GM18517 (cell line): ENCODE results near the gene DAPK1.

Experiments
- ATAC-seq: cut with Tn5 transposase; IDR thresholded peaks from one replicate; pipeline ENCODE4 v1.9.1; 2021; ENCODE audit warnings: mild to moderate bottlenecking, moderate library complexity; ENCODE audit not compliant: unreplicated experiment

Gene DAPK1

GRCh38 chr9:87638292-87638691 is 140.6 kb downstream of the DAPK1 start:
- ATAC-seq, result no peak

DNA sequence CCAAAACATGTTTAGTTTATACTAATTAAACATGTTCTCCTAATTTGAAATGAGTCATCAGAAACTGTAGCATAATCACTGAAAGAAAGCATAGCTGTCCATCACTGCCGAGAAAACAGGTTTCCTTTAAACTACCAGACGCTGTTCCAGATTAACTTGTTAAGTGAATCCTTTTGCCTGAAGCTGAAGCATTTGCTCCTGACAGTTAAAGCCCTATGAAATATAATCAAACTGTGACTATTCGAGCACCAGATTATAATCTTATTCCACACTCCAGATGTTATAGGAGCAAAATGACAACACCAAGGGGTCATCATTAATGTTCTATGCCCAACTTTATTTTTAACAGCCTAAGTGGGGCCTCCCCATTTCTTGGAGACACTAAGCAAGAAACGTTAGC is 142.3 kb downstream of the DAPK1 start:
- no peak for ATAC-seq

GRCh38 chr9:87640385-87640795 is 142.7 kb downstream of the DAPK1 start:
- no peak for ATAC-seq

- ATAC-seq, result no peak
Observed at GRCh38 chr9:87641067-87641466, 143.4 kb downstream of the DAPK1 start.

GRCh38 chr9:87642330-87643106 is 144.9 kb downstream of the DAPK1 start:
- no peak for ATAC-seq

- ATAC-seq, result no peak
Observed at GRCh38 chr9:87643107-87643650, 145.5 kb downstream of the DAPK1 start.

DNA sequence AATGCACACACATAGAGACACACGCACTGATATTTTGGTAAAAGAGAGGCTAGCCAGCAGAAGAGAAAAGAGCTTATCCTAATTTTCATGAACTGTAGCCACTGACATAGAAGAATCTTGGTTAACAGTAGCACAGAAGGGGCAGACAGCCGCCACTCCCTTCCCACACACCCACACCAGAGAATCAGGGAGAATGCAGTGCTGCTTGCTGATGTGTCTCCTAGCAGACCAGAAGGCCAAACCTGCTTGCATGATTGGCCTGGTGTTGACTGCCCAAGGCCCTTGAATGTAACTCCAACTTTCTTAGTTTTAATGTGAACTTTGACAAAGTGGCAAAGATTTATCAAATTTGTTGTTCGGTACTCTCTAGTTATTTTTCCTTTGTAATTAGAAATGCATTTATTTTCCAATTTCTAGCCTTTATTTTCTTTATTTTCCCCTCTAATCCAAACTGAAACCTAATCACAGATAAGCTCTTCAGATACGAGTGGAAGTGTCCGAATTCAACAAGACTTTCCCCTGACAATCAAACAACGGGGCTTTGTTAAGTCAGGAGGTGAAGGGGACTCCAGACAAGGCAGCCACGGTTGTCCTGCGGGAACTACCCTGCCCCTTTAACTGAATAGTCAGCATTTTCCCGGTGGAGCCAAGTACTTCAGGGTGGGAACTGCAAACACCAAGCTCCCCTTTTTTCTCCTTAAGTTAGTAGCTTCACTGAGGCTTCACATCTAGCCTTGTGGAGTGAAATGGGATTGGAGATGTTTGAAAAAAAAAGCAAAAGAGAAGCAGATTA is 146.3 kb downstream of the DAPK1 start:
- no peak for ATAC-seq

- no peak for ATAC-seq
Observed at GRCh38 chr9:87644659-87645058, 147.0 kb downstream of the DAPK1 start.

DNA sequence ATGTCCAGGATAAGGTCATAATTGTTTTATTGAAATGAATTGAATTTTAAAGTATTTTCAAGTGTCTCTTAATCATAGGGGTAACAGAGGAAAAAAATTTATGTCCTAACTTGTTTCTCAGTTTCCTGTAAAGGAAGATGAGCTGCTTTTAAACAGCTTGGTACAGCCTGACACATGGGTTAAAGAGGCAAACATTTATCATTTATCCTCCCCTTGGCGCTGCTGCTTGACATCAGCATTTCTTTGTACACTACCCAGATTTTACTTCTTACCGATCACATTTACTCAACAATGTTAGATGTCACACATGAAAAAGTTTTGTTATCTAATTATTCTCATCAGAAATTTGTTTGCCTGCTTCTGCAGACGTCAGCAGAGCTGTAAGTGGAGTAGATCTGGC is 148.9 kb downstream of the DAPK1 start:
- no peak for ATAC-seq

DNA sequence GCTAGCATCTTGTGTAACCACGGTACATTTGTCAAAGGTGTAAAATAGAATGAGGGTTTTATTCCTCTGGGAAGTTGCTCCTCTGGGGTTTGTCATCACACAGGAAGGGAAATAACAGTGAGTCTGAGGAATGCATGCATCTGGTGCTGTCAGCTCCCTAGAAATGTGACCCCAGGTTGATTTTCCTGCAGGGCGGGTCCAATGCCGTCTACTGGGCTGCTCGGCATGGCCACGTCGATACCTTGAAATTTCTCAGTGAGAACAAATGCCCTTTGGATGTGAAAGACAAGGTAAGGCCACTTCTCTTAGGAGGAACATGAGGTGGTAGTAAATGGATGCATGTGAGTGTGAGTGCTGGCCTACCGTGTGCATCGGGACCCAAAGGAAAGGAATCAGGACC is 149.4 kb downstream of the DAPK1 start:
- ATAC-seq, result no peak

- ATAC-seq, result no peak
Observed at GRCh38 chr9:87648606-87649005, 150.9 kb downstream of the DAPK1 start.

DNA sequence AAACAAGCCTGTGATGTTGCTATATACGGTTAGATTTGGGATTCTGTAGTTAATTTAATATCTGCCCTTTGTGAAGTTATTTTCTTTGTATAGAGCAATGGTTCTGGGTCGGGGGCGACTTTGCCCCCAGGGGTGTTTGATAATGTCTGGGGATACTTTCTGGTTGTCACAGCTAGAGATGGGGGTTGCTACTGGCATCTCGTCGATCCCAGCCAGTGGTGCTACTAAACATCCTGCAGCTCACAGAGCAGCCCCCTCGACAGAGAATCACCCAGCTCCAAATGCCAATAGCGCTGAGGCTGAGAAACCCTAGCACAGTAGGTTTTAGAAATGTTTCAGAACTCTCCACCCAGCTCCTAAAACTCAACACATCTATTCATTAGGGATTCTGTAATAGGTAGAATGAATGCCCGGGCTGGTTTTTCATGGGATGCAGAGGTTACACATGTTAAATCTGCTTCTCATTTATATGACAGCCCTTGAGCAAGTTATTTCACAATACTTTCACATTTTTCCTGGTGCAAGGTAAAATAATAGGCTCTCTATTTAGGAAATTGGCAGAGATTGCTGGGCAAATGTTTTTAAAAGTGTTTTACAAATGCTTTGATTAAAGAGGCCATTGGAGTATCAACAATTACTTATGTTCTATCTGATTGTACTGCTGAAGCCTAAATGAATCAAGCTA is 153.1 kb downstream of the DAPK1 start:
- no peak for ATAC-seq

- ATAC-seq, result no peak
Observed at GRCh38 chr9:87651431-87651830, 153.8 kb downstream of the DAPK1 start.

DNA sequence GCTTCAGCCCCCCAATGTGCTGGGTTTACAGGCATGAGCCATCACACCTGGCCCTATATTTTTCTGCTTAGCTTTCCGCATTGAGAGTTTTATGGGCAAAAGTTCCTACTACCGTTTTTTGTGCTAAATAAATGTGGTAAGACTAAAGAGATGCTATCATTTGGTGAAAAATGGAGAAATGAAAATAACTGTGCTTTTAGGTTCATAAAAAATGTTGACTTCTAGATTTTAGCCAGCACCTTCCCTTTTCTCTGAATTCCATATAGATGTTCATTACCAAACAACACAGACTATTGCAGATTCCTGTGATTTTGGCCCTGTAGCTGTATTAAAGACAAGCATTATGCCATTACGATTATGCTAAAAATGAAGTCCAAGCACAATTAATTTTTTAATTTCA is 156.3 kb downstream of the DAPK1 start:
- ATAC-seq, result no peak

GRCh38 chr9:87655731-87656130 is 158.1 kb downstream of the DAPK1 start:
- no peak for ATAC-seq

GRCh38 chr9:87656485-87656884 is 158.8 kb downstream of the DAPK1 start:
- ATAC-seq, result no peak

- ATAC-seq, result no peak
Observed at GRCh38 chr9:87657190-87657589, 159.5 kb downstream of the DAPK1 start.

DNA sequence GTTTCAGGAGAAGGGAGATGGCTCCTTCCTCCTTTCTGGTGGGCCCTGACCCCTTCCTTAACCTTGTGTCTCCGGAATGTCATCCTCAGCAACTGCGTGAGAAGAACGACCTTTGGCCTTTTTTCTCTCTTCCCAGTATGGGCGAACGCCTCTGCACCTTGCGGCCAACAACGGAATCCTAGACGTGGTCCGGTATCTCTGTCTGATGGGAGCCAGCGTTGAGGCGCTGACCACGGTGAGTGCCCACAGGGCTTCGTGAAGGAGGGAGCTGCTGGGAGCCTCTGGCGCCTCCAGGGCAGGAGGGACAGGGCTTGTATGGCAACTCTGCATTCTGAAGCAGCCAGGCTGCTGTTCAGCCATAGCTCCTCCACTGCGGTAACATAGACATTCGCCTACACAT is 160.2 kb downstream of the DAPK1 start:
- no peak for ATAC-seq

DNA sequence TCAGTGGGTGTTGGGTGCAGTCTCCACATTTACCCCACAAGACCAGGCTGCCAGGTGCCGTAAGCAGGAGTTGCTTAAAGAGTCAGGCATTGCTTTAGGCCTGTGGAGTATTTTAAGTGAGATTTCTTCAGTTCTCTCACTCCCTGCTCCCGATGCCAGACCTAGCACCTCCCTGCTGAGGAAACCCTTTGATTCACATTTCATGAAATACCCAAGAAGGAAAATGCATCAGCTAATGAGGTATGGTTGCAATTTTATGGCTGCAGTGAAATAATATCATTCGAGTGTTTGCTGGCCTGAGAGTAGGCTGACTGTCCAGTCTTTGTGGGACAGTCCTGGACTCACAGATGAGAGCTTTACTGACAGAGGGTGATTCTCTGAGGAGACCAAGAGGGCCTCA is 160.8 kb downstream of the DAPK1 start:
- no peak for ATAC-seq

GRCh38 chr9:87659534-87660419 is 162.1 kb downstream of the DAPK1 start:
- ATAC-seq, result no peak
